KG1 (cell line): Measurements from ENCODE around the gene AMOTL1.
"Not testable (repeated sequence)": the region's sequence is repeated elsewhere in the genome, so short reads cannot be mapped to it uniquely, and the experiment has no call there.

ENCODE experiments used
- DNase-seq: peaks from one replicate; lab custom pipeline; 2025; lab: John Stamatoyannopoulos, UW

Gene AMOTL1

GRCh38 chr11:94769880-94770279 is 1.7 kb downstream of the AMOTL1 start:
- peak; percentile 21 for DNase-seq

- no peak for DNase-seq
Observed at GRCh38 chr11:94770563-94771120, 2.5 kb downstream of the AMOTL1 start.

- DNase-seq, result no peak
Observed at GRCh38 chr11:94771390-94771789, 3.2 kb downstream of the AMOTL1 start.

- DNase-seq, result no peak
Observed at GRCh38 chr11:94771951-94772350, 3.8 kb downstream of the AMOTL1 start.

- no peak for DNase-seq
Observed at GRCh38 chr11:94773842-94774241, 5.7 kb downstream of the AMOTL1 start.

- no peak for DNase-seq
Observed at GRCh38 chr11:94774345-94774744, 6.2 kb downstream of the AMOTL1 start.

- no peak for DNase-seq
Observed at GRCh38 chr11:94775567-94776327, 7.6 kb downstream of the AMOTL1 start.

- no peak for DNase-seq
Observed at GRCh38 chr11:94776351-94777321, 8.5 kb downstream of the AMOTL1 start.

GRCh38 chr11:94780432-94780831 is 12.3 kb downstream of the AMOTL1 start:
- no peak for DNase-seq

- DNase-seq, result no peak
Observed at GRCh38 chr11:94781837-94782236, 13.7 kb downstream of the AMOTL1 start.

GRCh38 chr11:94782446-94782845 is 14.3 kb downstream of the AMOTL1 start:
- DNase-seq, result no peak

GRCh38 chr11:94784884-94785283 is 16.7 kb downstream of the AMOTL1 start:
- no peak for DNase-seq

GRCh38 chr11:94785509-94785908 is 17.4 kb downstream of the AMOTL1 start:
- no peak for DNase-seq

- no peak for DNase-seq
Observed at GRCh38 chr11:94786264-94787126, 18.3 kb downstream of the AMOTL1 start.

- DNase-seq, result no peak
Observed at GRCh38 chr11:94787801-94788200, 19.6 kb downstream of the AMOTL1 start.

GRCh38 chr11:94788396-94788795 is 20.2 kb downstream of the AMOTL1 start:
- DNase-seq, result no peak

GRCh38 chr11:94790197-94790596 is 22.0 kb downstream of the AMOTL1 start:
- no peak for DNase-seq

GRCh38 chr11:94790661-94791180 is 22.6 kb downstream of the AMOTL1 start:
- no peak for DNase-seq

GRCh38 chr11:94791216-94791889 is 23.2 kb downstream of the AMOTL1 start:
- no peak for DNase-seq

- not testable (repeated sequence) for DNase-seq
Observed at GRCh38 chr11:94791942-94792341, 23.8 kb downstream of the AMOTL1 start.

- no peak for DNase-seq
Observed at GRCh38 chr11:94792451-94792850, 24.3 kb downstream of the AMOTL1 start.
